GM12878 (cell line): ENCODE data around the gene TMA16. TPM values are rescaled to one million over a fixed set of nuclear protein-coding genes. Genes with fewer than 3 reads are reported as not detected.
A peak's percentile ranks its signal among the peaks of the same experiment; 100 is the strongest.

Experiments used
- ASH2L ChIP-seq: fragments of 300-600, 200-600 bp; sonication (generic); IDR thresholded peaks from 2 replicates; pipeline ENCODE4 v1.6.1; 2017; ENCODE audit warnings: low read depth, mild to moderate bottlenecking, borderline replicate concordance
- BHLHE40 ChIP-seq, 2 experiments: fragments of 450-650 bp in 1 of 2; IDR thresholded peaks; 2 replicates each; pipeline ENCODE4 v1.6.1; 2011 to 2017; ENCODE audit warnings: low read depth in 2 of 2, borderline replicate concordance in 1 of 2, improper control_type of control experiment in 1 of 2, low read length in 1 of 2, mild to moderate bottlenecking in 1 of 2
- E2F4 ChIP-seq: IDR thresholded peaks from 2 replicates; pipeline ENCODE4 v1.6.1; 2012; ENCODE audit warnings: low read depth, low read length, improper control_type of control experiment
- GABPA ChIP-seq: IDR thresholded peaks from 2 replicates; pipeline ENCODE4 v1.6.1; 2014; ENCODE audit warnings: antibody characterized with exemption, low read depth, mild to moderate bottlenecking, inconsistent platforms
- MEF2B ChIP-seq: fragments of 450-650 bp; IDR thresholded peaks from 2 replicates; pipeline ENCODE4 v1.6.1; 2018; ENCODE audit warnings: mild to moderate bottlenecking, moderate library complexity; ENCODE audit not compliant: partially characterized antibody, poor library complexity, severe bottlenecking
- RELA ChIP-seq: fragments of 450-650 bp; IDR thresholded peaks from 2 replicates; pipeline ENCODE4 v1.8.0; 2014; ENCODE audit warnings: borderline replicate concordance; ENCODE audit not compliant: partially characterized antibody
- RUNX3 ChIP-seq: IDR thresholded peaks from 2 replicates; pipeline ENCODE4 v1.6.1; 2012; ENCODE audit warnings: low read length, inconsistent platforms
- TCF12 ChIP-seq: IDR thresholded peaks from 2 replicates; pipeline ENCODE4 v1.6.1; 2011; ENCODE audit warnings: low read depth, mild to moderate bottlenecking, low read length
- USF1 ChIP-seq: IDR thresholded peaks from 2 replicates; pipeline ENCODE4 v1.6.1; 2011; ENCODE audit warnings: borderline replicate concordance, low read depth, mild to moderate bottlenecking, moderate library complexity, mixed read lengths, low read length; ENCODE audit not compliant: insufficient read depth; ENCODE audit errors: extremely low read length
- ZNF687 ChIP-seq: fragments of 450-650 bp; IDR thresholded peaks from 2 replicates; pipeline ENCODE4 v1.6.1; 2017; ENCODE audit warnings: mild to moderate bottlenecking, moderate library complexity
- polyA plus RNA-seq, 11 experiments: library from polyadenylated mRNA; depleted of rRNA in 4 of 11; unstranded in 6 of 11; stranded (reverse) in 5 of 11; fragments of >200 nt; fragmentation: Nextera tagmentation in 4 of 11; fragmentation: Illumina TruSeq in 1 of 11; extraction: Ambion mirVana in 4 of 11; extraction: Trizol in 1 of 11; gene quantifications; 1 replicate in 1 of 11; 2 replicates in 10 of 11; pipeline versions ENCODE4 v1.2.1 to v1.2.3, GENCODE V29; 2011 to 2016; ENCODE audit warnings: inconsistent platforms in 2 of 11, missing spikeins in 2 of 11, low read depth in 1 of 11
- total RNA-seq, 4 experiments: library from RNA; depleted of rRNA in 3 of 4; stranded (reverse); fragments of >200 nt in 3 of 4; fragmentation: Illumina TruSeq in 1 of 4; extraction: Trizol in 1 of 4; gene quantifications; 2 replicates each; pipeline versions ENCODE4 v1.2.1 to v1.2.3, GENCODE V29; 2013 to 2021

Gene TMA16
- total and polyA plus RNA-seq, 10 of the 15 experiments (the other 5 are each of a cell fraction or from before 2014, with no cell fraction given), result 37.9 to 91.0 (median 55.8) TPM

- TF ChIP-seq USF1 (no peak), BHLHE40 (IDR thresholded peaks at IDR 0.05; ENCODE audit: borderline replicate concordance in 1 of 2, low read depth in 2 of 2, low read length in 1 of 2) (no peak), RELA (no peak), ASH2L (no peak), MEF2B (no peak), TCF12 (no peak), GABPA (no peak), RUNX3 (no peak), ZNF687 (peak; percentile 41; the same call in 1 of the 2 replicates), E2F4 (no peak)
These were observed 689 bp upstream of the TMA16 start (continued) for GRCh38 chr4:163493643-163494359.
